Measurements from ENCODE around the gene CTDNEP1.

The CTDNEP1 gene

GRCh38 chr17:7219812-7220592 is 31.5 kb downstream of the CTDNEP1 start, which contains the start of the genes ACADVL and DLG4:
Gene ACADVL (plus strand): TSS chr17:7219938. CDS start chr17:7219985, 47 bp downstream.
Gene DLG4 (minus strand): TSS chr17:7219836.
- peak within 1 kb of the TSS; percentile 85 for H3K27ac Mint-ChIP-seq
- ATAC-seq, result peak; percentile 89
- H3K9me3 Mint-ChIP-seq, result no peaks in the 10 kb centered on the region
- no peaks in the 10 kb centered on the region for H3K27me3 Mint-ChIP-seq
- peaks cover 55% of the 10 kb centered on the region for H3K4me1 Mint-ChIP-seq
- H3K36me3 Mint-ChIP-seq, result peaks cover 9% of the 10 kb centered on the region
- peak within 1 kb of the TSS; percentile 91 for H3K4me3 Mint-ChIP-seq

GRCh38 chr17:7219229-7219811 is 32.2 kb downstream of the CTDNEP1 start:
- Mint-ChIP-seq H3K9me3 (no peaks in the 10 kb centered on the region), H3K4me3 (peak overlapping the region; percentile 91), H3K27ac (peak overlapping the region; percentile 85), H3K36me3 (peaks cover 9% of the 10 kb centered on the region), H3K4me1 (peaks cover 62% of the 10 kb centered on the region), H3K27me3 (no peaks in the 10 kb centered on the region)
- no peak for ATAC-seq

- peaks cover 68% of the 10 kb centered on the region for H3K4me1 Mint-ChIP-seq
- H3K9me3 Mint-ChIP-seq, result no peaks in the 10 kb centered on the region
- peak overlapping the region; percentile 85 for H3K27ac Mint-ChIP-seq
- peak overlapping the region; percentile 16 for H3K4me3 Mint-ChIP-seq
- H3K27me3 Mint-ChIP-seq, result no peaks in the 10 kb centered on the region
- ATAC-seq, result no peak
- peaks cover 5% of the 10 kb centered on the region for H3K36me3 Mint-ChIP-seq
Observed at GRCh38 chr17:7218758-7219157, 32.8 kb downstream of the CTDNEP1 start.

- Mint-ChIP-seq H3K27ac (peak overlapping the region; percentile 85), H3K4me1 (peaks cover 74% of the 10 kb centered on the region), H3K36me3 (no peaks in the 10 kb centered on the region), H3K27me3 (no peaks in the 10 kb centered on the region), H3K9me3 (no peaks in the 10 kb centered on the region), H3K4me3 (no peak overlapping the region)
- ATAC-seq, result no peak
Observed at GRCh38 chr17:7218166-7218565, 33.4 kb downstream of the CTDNEP1 start.

- H3K4me1 Mint-ChIP-seq, result peaks cover 74% of the 10 kb centered on the region
- peak overlapping the region; percentile 85 for H3K27ac Mint-ChIP-seq
- H3K27me3 Mint-ChIP-seq, result peaks cover 2% of the 10 kb centered on the region
- peak overlapping the region; percentile 51 for H3K4me3 Mint-ChIP-seq
- H3K36me3 Mint-ChIP-seq, result no peaks in the 10 kb centered on the region
- no peak for ATAC-seq
- no peaks in the 10 kb centered on the region for H3K9me3 Mint-ChIP-seq
Observed at GRCh38 chr17:7217113-7217987, 34.2 kb downstream of the CTDNEP1 start.

GRCh38 chr17:7216242-7217112 is 35.1 kb downstream of the CTDNEP1 start:
- Mint-ChIP-seq H3K4me1 (peaks cover 72% of the 10 kb centered on the region), H3K27ac (no peak overlapping the region), H3K27me3 (peaks cover 9% of the 10 kb centered on the region), H3K9me3 (no peaks in the 10 kb centered on the region), H3K4me3 (peak overlapping the region; percentile 35), H3K36me3 (no peaks in the 10 kb centered on the region)
- no peak for ATAC-seq

GRCh38 chr17:7215652-7216180 is 35.8 kb downstream of the CTDNEP1 start:
- Mint-ChIP-seq H3K4me1 (peaks cover 64% of the 10 kb centered on the region), H3K27ac (no peak overlapping the region), H3K36me3 (no peaks in the 10 kb centered on the region), H3K27me3 (peaks cover 9% of the 10 kb centered on the region), H3K4me3 (peak overlapping the region; percentile 35), H3K9me3 (no peaks in the 10 kb centered on the region)
- no peak for ATAC-seq

GRCh38 chr17:7215136-7215638 is 36.3 kb downstream of the CTDNEP1 start:
- peak overlapping the region; percentile 71 for H3K27ac Mint-ChIP-seq
- H3K36me3 Mint-ChIP-seq, result no peaks in the 10 kb centered on the region
- H3K9me3 Mint-ChIP-seq, result no peaks in the 10 kb centered on the region
- H3K27me3 Mint-ChIP-seq, result peaks cover 9% of the 10 kb centered on the region
- H3K4me1 Mint-ChIP-seq, result peaks cover 59% of the 10 kb centered on the region
- H3K4me3 Mint-ChIP-seq, result peak overlapping the region; percentile 91
- no peak for ATAC-seq

- peak; percentile 93 for ATAC-seq
- H3K36me3 Mint-ChIP-seq, result no peaks in the 10 kb centered on the region
- H3K4me3 Mint-ChIP-seq, result peak overlapping the region; percentile 91
- peaks cover 9% of the 10 kb centered on the region for H3K27me3 Mint-ChIP-seq
- peaks cover 56% of the 10 kb centered on the region for H3K4me1 Mint-ChIP-seq
- no peaks in the 10 kb centered on the region for H3K9me3 Mint-ChIP-seq
- peak overlapping the region; percentile 71 for H3K27ac Mint-ChIP-seq
Observed at GRCh38 chr17:7214300-7215135, 37.0 kb downstream of the CTDNEP1 start.

- H3K36me3 Mint-ChIP-seq, result no peaks in the 10 kb centered on the region
- peak overlapping the region; percentile 71 for H3K27ac Mint-ChIP-seq
- ATAC-seq, result peak; percentile 14
- H3K9me3 Mint-ChIP-seq, result no peaks in the 10 kb centered on the region
- H3K27me3 Mint-ChIP-seq, result peaks cover 9% of the 10 kb centered on the region
- peak overlapping the region; percentile 91 for H3K4me3 Mint-ChIP-seq
- H3K4me1 Mint-ChIP-seq, result peaks cover 50% of the 10 kb centered on the region
Observed at GRCh38 chr17:7213895-7214299, 37.6 kb downstream of the CTDNEP1 start.

- no peaks in the 10 kb centered on the region for H3K9me3 Mint-ChIP-seq
- no peak for ATAC-seq
- peaks cover 38% of the 10 kb centered on the region for H3K4me1 Mint-ChIP-seq
- no peaks in the 10 kb centered on the region for H3K36me3 Mint-ChIP-seq
- peaks cover 9% of the 10 kb centered on the region for H3K27me3 Mint-ChIP-seq
- H3K4me3 Mint-ChIP-seq, result no peak overlapping the region
- no peak overlapping the region for H3K27ac Mint-ChIP-seq
Observed at GRCh38 chr17:7211491-7212273, 39.9 kb downstream of the CTDNEP1 start.

GRCh38 chr17:7208754-7209460 is 42.6 kb downstream of the CTDNEP1 start:
- Mint-ChIP-seq H3K4me3 (no peak overlapping the region), H3K36me3 (no peaks in the 10 kb centered on the region), H3K9me3 (no peaks in the 10 kb centered on the region), H3K27me3 (peaks cover 9% of the 10 kb centered on the region), H3K27ac (no peak overlapping the region), H3K4me1 (peaks cover 42% of the 10 kb centered on the region)
- ATAC-seq, result no peak
